Astrocyte (in vitro differentiated cells and primary cell): ENCODE measurements around the gene PHF1. TPM values are rescaled to one million over a fixed set of nuclear protein-coding genes. Genes with fewer than 3 reads are reported as not detected.

Source experiments
- DNase-seq: peaks from one replicate; pipeline ENCODE4 v3.0.0-alpha.2; 2010; ENCODE audit warnings: low read depth
- FAIRE-seq: peaks from 2 replicates; lab custom pipeline; 2011; peaks lifted over from hg19 to GRCh38; lab: Jason Lieb, UNC
- H2AFZ ChIP-seq: 2 replicates; pipeline ENCODE4 v1.6.0; 2012; ENCODE audit warnings: low read depth, low read length, inconsistent platforms
- H3K27ac ChIP-seq: 2 replicates; pipeline ENCODE4 v1.5.1; 2011; ENCODE audit warnings: low read depth, low read length, inconsistent platforms
- H3K27me3 ChIP-seq: 2 replicates; pipeline ENCODE4 v1.6.0; 2011; ENCODE audit warnings: low read length, inconsistent platforms; ENCODE audit not compliant: insufficient read depth
- H3K36me3 ChIP-seq: 2 replicates; pipeline ENCODE4 v1.5.1; 2011; ENCODE audit warnings: low read length, inconsistent platforms; ENCODE audit not compliant: insufficient read depth
- H3K4me1 ChIP-seq: 2 replicates; pipeline ENCODE4 v1.5.1; 2011; ENCODE audit warnings: low read length, inconsistent platforms; ENCODE audit not compliant: insufficient read depth
- H3K4me2 ChIP-seq: 2 replicates; pipeline ENCODE4 v1.6.0; 2012; ENCODE audit warnings: low read length, inconsistent platforms
- H3K4me3 ChIP-seq: 2 replicates; pipeline ENCODE4 v1.5.1; 2011; ENCODE audit warnings: low read depth, mild to moderate bottlenecking, low read length, inconsistent platforms; ENCODE audit not compliant: insufficient read depth
- H3K79me2 ChIP-seq: 2 replicates; pipeline ENCODE4 v1.6.0; 2012; ENCODE audit warnings: mild to moderate bottlenecking, low read length, inconsistent platforms; ENCODE audit not compliant: insufficient read depth
- H3K9ac ChIP-seq: 2 replicates; pipeline ENCODE4 v1.6.0; 2012; ENCODE audit warnings: mild to moderate bottlenecking, low read length, inconsistent platforms
- H3K9me3 ChIP-seq: 2 replicates; pipeline ENCODE4 v1.5.1; 2012; ENCODE audit warnings: low read depth, mild to moderate bottlenecking, low read length, inconsistent platforms; ENCODE audit not compliant: insufficient read depth
- H4K20me1 ChIP-seq: 2 replicates; pipeline ENCODE4 v1.6.0; 2012; ENCODE audit warnings: low read length, inconsistent platforms; ENCODE audit not compliant: insufficient read depth
- H3K27ac Mint-ChIP-seq: one replicate; pipeline ENCODE4 v1.8.0; 2021; ENCODE audit warnings: mild to moderate bottlenecking, mixed read lengths; ENCODE audit not compliant: unreplicated experiment
- H3K27me3 Mint-ChIP-seq: one replicate; pipeline ENCODE4 v1.8.0; 2021; ENCODE audit warnings: low read depth, mixed read lengths; ENCODE audit not compliant: unreplicated experiment
- H3K36me3 Mint-ChIP-seq: one replicate; pipeline ENCODE4 v1.8.0; 2021; ENCODE audit warnings: low read depth, mixed read lengths; ENCODE audit not compliant: unreplicated experiment
- H3K4me1 Mint-ChIP-seq: one replicate; pipeline ENCODE4 v1.8.0; 2021; ENCODE audit warnings: low read depth, mixed read lengths; ENCODE audit not compliant: unreplicated experiment
- H3K4me3 Mint-ChIP-seq: one replicate; pipeline ENCODE4 v1.8.0; 2021; ENCODE audit warnings: mild to moderate bottlenecking, moderate library complexity, mixed read lengths; ENCODE audit not compliant: unreplicated experiment
- H3K9me3 Mint-ChIP-seq: one replicate; pipeline ENCODE4 v1.8.0; 2021; ENCODE audit warnings: mild to moderate bottlenecking, mixed read lengths; ENCODE audit not compliant: unreplicated experiment
- EZH2 ChIP-seq: IDR thresholded peaks from 2 replicates; pipeline ENCODE4 v1.6.1; 2012; ENCODE audit warnings: mild to moderate bottlenecking, low read length, inconsistent platforms; ENCODE audit not compliant: insufficient read depth
- total RNA-seq: library from RNA; stranded (reverse); gene quantifications from 2 replicates; pipeline ENCODE4 v1.2.1, GENCODE V29; 2021
- TF ChIP-seq, protein P1 (sequence below): IDR thresholded peaks from 2 replicates; pipeline ENCODE4 v1.5.1; 2011; ENCODE audit warnings: low read depth, mild to moderate bottlenecking, inconsistent platforms, low read length, moderate library complexity; ENCODE audit not compliant: insufficient read depth

PHF1 gene
- total RNA-seq, 1 donor from 2014 or later, result 34.3 TPM

DNA sequence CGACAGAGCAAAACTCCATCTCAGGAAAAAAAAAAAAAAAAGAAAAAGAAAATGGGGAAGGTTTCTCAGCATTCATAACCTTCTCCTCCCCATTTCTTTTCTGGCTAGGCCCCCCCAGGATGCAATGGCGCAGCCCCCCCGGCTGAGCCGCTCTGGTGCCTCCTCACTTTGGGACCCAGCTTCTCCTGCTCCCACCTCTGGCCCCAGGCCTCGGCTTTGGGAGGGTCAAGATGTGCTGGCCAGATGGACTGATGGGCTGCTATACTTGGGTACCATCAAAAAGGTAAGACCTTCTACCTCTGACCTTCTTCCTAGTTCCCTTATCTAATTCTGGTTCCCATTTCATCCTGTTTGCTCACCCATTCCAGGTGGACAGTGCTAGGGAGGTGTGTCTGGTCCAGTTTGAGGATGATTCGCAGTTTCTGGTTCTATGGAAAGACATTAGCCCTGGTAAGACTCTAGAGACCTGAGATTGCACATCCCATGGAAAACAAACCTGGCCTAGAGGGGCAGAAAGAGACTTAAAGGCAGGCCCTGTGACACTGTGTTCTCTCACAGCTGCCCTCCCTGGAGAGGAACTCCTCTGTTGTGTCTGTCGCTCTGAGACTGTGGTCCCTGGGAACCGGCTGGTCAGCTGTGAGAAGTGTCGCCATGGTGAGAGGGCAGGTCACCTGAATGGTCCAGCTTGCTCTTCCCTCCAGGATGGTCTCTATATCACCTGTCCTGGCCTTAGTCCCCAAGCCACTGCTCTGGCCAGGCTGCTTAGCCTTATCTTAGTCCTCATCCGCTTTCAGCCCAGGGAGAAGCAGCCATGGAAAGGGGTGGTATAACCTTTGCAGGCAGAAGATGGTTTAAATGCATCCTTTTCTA, 1.6 kb downstream of the PHF1 start:
- Histone ChIP-seq H3K79me2 (peaks cover 48% of the 10 kb centered on the region), H3K4me3 (no peak overlapping the region), H2AFZ (no peak overlapping the region), H3K27me3 (no peaks in the 10 kb centered on the region), H4K20me1 (peaks cover 48% of the 10 kb centered on the region), H3K4me1 (peaks cover 17% of the 10 kb centered on the region), H3K9ac (no peak overlapping the region), H3K4me2 (peak overlapping the region; percentile 93), H3K36me3 (peaks cover 8% of the 10 kb centered on the region), H3K9me3 (no peaks in the 10 kb centered on the region), H3K27ac (no peak overlapping the region)
- Mint-ChIP-seq H3K9me3 (no peaks in the 10 kb centered on the region), H3K27ac (peak overlapping the region; percentile 81), H3K27me3 (no peaks in the 10 kb centered on the region), H3K36me3 (peaks cover 11% of the 10 kb centered on the region), H3K4me1 (peaks cover 19% of the 10 kb centered on the region), H3K4me3 (peak overlapping the region; percentile 88)
- FAIRE-seq, result no peak
- no peak for TF ChIP-seq EZH2
- TF ChIP-seq, protein P1, sequence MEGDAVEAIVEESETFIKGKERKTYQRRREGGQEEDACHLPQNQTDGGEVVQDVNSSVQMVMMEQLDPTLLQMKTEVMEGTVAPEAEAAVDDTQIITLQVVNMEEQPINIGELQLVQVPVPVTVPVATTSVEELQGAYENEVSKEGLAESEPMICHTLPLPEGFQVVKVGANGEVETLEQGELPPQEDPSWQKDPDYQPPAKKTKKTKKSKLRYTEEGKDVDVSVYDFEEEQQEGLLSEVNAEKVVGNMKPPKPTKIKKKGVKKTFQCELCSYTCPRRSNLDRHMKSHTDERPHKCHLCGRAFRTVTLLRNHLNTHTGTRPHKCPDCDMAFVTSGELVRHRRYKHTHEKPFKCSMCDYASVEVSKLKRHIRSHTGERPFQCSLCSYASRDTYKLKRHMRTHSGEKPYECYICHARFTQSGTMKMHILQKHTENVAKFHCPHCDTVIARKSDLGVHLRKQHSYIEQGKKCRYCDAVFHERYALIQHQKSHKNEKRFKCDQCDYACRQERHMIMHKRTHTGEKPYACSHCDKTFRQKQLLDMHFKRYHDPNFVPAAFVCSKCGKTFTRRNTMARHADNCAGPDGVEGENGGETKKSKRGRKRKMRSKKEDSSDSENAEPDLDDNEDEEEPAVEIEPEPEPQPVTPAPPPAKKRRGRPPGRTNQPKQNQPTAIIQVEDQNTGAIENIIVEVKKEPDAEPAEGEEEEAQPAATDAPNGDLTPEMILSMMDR, result no peak
- no peak for DNase-seq

DNA sequence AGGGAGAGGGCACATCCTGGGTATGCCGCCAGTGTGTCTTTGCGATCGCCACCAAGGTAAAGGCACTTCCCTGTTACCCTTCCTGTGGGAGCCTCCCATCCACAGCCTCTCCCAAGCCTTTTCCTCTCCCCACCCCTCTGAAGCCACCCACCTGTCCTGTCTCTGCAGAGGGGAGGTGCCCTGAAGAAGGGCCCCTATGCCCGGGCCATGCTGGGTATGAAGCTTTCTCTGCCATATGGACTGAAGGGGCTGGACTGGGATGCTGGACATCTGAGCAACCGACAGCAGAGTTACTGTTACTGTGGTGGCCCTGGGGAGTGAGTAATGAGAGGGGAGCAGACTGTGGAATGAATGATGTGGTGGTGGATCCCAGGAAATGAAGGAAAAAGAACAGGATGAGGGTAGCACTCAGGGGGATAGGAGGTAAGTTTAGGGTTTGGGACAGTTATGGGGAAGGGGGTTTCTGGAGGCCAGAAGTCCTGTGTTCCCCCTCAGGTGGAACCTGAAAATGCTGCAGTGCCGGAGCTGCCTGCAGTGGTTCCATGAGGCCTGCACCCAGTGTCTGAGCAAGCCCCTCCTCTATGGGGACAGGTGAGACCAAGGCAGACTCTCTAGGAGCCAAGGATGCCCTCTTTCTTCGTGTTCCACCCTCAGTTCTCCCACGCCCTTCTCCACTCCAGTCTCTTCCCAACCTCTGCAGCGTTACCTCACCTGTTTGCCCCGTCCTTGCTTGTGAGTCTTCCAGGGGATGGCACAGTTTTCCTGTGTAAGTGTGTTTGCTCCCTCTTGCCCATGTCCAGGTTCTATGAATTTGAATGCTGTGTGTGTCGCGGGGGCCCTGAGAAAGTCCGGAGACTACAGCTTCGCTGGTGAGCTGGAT, 2.7 kb downstream of the PHF1 start:
- no peak for DNase-seq
- H4K20me1 ChIP-seq, result peaks cover 48% of the 10 kb centered on the region
- Mint-ChIP-seq H3K36me3 (peaks cover 11% of the 10 kb centered on the region), H3K27ac (peak overlapping the region; percentile 48), H3K9me3 (no peaks in the 10 kb centered on the region), H3K4me3 (peak overlapping the region; percentile 74), H3K27me3 (no peaks in the 10 kb centered on the region), H3K4me1 (peaks cover 22% of the 10 kb centered on the region)
- no peak overlapping the region for H2AFZ ChIP-seq
- H3K79me2 ChIP-seq, result peaks cover 50% of the 10 kb centered on the region
- H3K4me2 ChIP-seq, result no peak overlapping the region
- FAIRE-seq, result no peak
- no peaks in the 10 kb centered on the region for H3K27me3 ChIP-seq
- no peak overlapping the region for H3K27ac ChIP-seq
- H3K9ac ChIP-seq, result no peak overlapping the region
- H3K9me3 ChIP-seq, result no peaks in the 10 kb centered on the region
- H3K4me1 ChIP-seq, result peaks cover 19% of the 10 kb centered on the region
- peaks cover 8% of the 10 kb centered on the region for H3K36me3 ChIP-seq
- no peak for TF ChIP-seq EZH2
- TF ChIP-seq, protein P1, result no peak
- H3K4me3 ChIP-seq, result no peak overlapping the region
